Loucy (cell line): ENCODE data around the gene RNU4-1.

ENCODE experiments used
- H2AFZ ChIP-seq: fragments of 200-600 bp; sonication (generic); 2 replicates; pipeline ENCODE4 v1.6.0; 2016; ENCODE audit warnings: antibody characterized with exemption, mild to moderate bottlenecking, low read length, moderate library complexity
- H3F3A ChIP-seq: fragments of 200-600 bp; 2 replicates; pipeline ENCODE4 v1.6.0; 2016; ENCODE audit warnings: antibody characterized with exemption, low read depth, mild to moderate bottlenecking
- H3K27me3 ChIP-seq: fragments of 200-600 bp; sonication (generic); 2 replicates; pipeline ENCODE4 v1.6.1; 2014; ENCODE audit warnings: low read length, mild to moderate bottlenecking; ENCODE audit not compliant: insufficient read depth, poor library complexity, severe bottlenecking
- H3K36me3 ChIP-seq: fragments of 200-600 bp; sonication (generic); 2 replicates; pipeline ENCODE4 v1.6.1; 2016; ENCODE audit warnings: low read length; ENCODE audit not compliant: insufficient read depth
- H3K4me1 ChIP-seq: fragments of 200-600 bp; sonication (generic); 2 replicates; pipeline ENCODE4 v1.5.1; 2014; ENCODE audit warnings: low read length, mild to moderate bottlenecking; ENCODE audit not compliant: insufficient read depth, poor library complexity, severe bottlenecking
- H3K4me2 ChIP-seq: fragments of 200-600 bp; sonication (generic); 2 replicates; pipeline ENCODE4 v1.6.0; 2014; ENCODE audit warnings: antibody characterized with exemption, low read length, low read depth, mild to moderate bottlenecking; ENCODE audit not compliant: poor library complexity, severe bottlenecking
- H3K4me3 ChIP-seq: fragments of 200-600 bp; sonication (generic); 2 replicates; pipeline ENCODE4 v1.5.1; 2014; ENCODE audit warnings: low read length, mild to moderate bottlenecking, mixed read lengths; ENCODE audit not compliant: poor library complexity, severe bottlenecking
- H3K79me2 ChIP-seq: fragments of 200-600 bp; sonication (generic); 2 replicates; pipeline ENCODE4 v1.6.1; 2014; ENCODE audit warnings: low read length; ENCODE audit not compliant: insufficient read depth
- H3K9ac ChIP-seq: fragments of 200-600 bp; sonication (generic); 2 replicates; pipeline ENCODE4 v1.6.0; 2014; ENCODE audit warnings: mild to moderate bottlenecking, low read depth, low read length, moderate library complexity; ENCODE audit not compliant: poor library complexity, severe bottlenecking
- H3K9me2 ChIP-seq: fragments of 200-600 bp; sonication (generic); replicated peaks from 2 replicates; pipeline ENCODE4 v1.6.1; 2016; ENCODE audit warnings: low read depth, low read length, mixed read lengths
- H3K9me3 ChIP-seq: fragments of 200-600 bp; sonication (generic); 2 replicates; pipeline ENCODE4 v1.6.1; 2014; ENCODE audit warnings: mild to moderate bottlenecking, antibody characterized with exemption, low read length, low read depth; ENCODE audit not compliant: insufficient read depth
- H4K20me1 ChIP-seq: fragments of 200-600 bp; sonication (generic); 2 replicates; pipeline ENCODE4 v1.6.0; 2014; ENCODE audit warnings: antibody characterized with exemption, low read length, mild to moderate bottlenecking; ENCODE audit not compliant: insufficient read depth, poor library complexity, severe bottlenecking
- CTCF ChIP-seq: fragments of 200-600 bp; sonication (generic); conservative IDR thresholded peaks from 2 replicates; pipeline ENCODE4 v1.5.1; 2014; ENCODE audit warnings: mild to moderate bottlenecking, antibody characterized with exemption, low read length
- EZH2phosphoT487 ChIP-seq: fragments of 200-600 bp; IDR thresholded peaks from 2 replicates; pipeline ENCODE4 v1.6.1; 2018; ENCODE audit warnings: antibody characterized with exemption, mild to moderate bottlenecking, moderate library complexity, borderline replicate concordance

Gene RNU4-1

GRCh38 chr12:120332041-120332440, 39.0 kb upstream of the RNU4-1 start:
- peaks cover 5% of the 10 kb centered on the region; the same call in 1 of the 2 replicates for H3K9me3 ChIP-seq
- H3K36me3 ChIP-seq, result no peaks in the 10 kb centered on the region
- H3K79me2 ChIP-seq, result no peaks in the 10 kb centered on the region
- H3K4me2 ChIP-seq, result no peak overlapping the region
- no peak overlapping the region for H2AFZ ChIP-seq
- H3F3A ChIP-seq, result no peaks in the 10 kb centered on the region
- H3K9me2 ChIP-seq, result no peaks in the 10 kb centered on the region
- H3K4me1 ChIP-seq, result no peaks in the 10 kb centered on the region
- no peak overlapping the region for H3K9ac ChIP-seq
- TF ChIP-seq CTCF (no peak), EZH2phosphoT487 (no peak)
- H3K27me3 ChIP-seq, result no peaks in the 10 kb centered on the region
- no peak overlapping the region for H3K4me3 ChIP-seq
- H4K20me1 ChIP-seq, result no peaks in the 10 kb centered on the region

- no peak overlapping the region for H3K9ac ChIP-seq
- H4K20me1 ChIP-seq, result no peaks in the 10 kb centered on the region
- no peaks in the 10 kb centered on the region for H3F3A ChIP-seq
- H3K36me3 ChIP-seq, result no peaks in the 10 kb centered on the region
- no peaks in the 10 kb centered on the region for H3K27me3 ChIP-seq
- TF ChIP-seq CTCF, result no peak
- TF ChIP-seq EZH2phosphoT487, result no peak
- H3K79me2 ChIP-seq, result no peaks in the 10 kb centered on the region
- no peak overlapping the region; the same call in 1 of the 2 replicates for H2AFZ ChIP-seq
- no peak overlapping the region for H3K4me3 ChIP-seq
- H3K9me2 ChIP-seq, result no peaks in the 10 kb centered on the region
- no peaks in the 10 kb centered on the region for H3K9me3 ChIP-seq
- H3K4me1 ChIP-seq, result no peaks in the 10 kb centered on the region
- no peak overlapping the region for H3K4me2 ChIP-seq
Measured at GRCh38 chr12:120331390-120331789, 38.4 kb upstream of the RNU4-1 start.

- H3F3A ChIP-seq, result no peaks in the 10 kb centered on the region
- H3K4me2 ChIP-seq, result no peak overlapping the region
- H3K9me2 ChIP-seq, result no peaks in the 10 kb centered on the region
- no peaks in the 10 kb centered on the region for H4K20me1 ChIP-seq
- H3K9me3 ChIP-seq, result no peaks in the 10 kb centered on the region
- no peaks in the 10 kb centered on the region for H3K27me3 ChIP-seq
- H3K4me3 ChIP-seq, result no peak overlapping the region
- H3K4me1 ChIP-seq, result peaks cover 5% of the 10 kb centered on the region
- no peak overlapping the region for H2AFZ ChIP-seq
- no peak overlapping the region for H3K9ac ChIP-seq
- no peak for TF ChIP-seq CTCF
- TF ChIP-seq EZH2phosphoT487, result no peak
- no peaks in the 10 kb centered on the region for H3K79me2 ChIP-seq
- no peaks in the 10 kb centered on the region for H3K36me3 ChIP-seq
Measured at GRCh38 chr12:120328228-120328627, 35.2 kb upstream of the RNU4-1 start.
